Measurements from ENCODE around the gene SUPT20HL2. TPM values are rescaled to one million over a fixed set of nuclear protein-coding genes. Genes with fewer than 3 reads are reported as not detected.
"Not testable (repeated sequence)": the region's sequence is repeated elsewhere in the genome, so short reads cannot be mapped to it uniquely, and the experiment has no call there.

The SUPT20HL2 gene
- total and polyA plus RNA-seq, 7 experiments from 2014 or later, result not detected

- ChIA-PET CTCF (no interaction called here), POLR2A (no interaction called here)
Measured at GRCh38 chrX:24332878-24333277, 19.0 kb upstream of the SUPT20HL2 start.

GRCh38 chrX:24325231-24325630 lies 11.4 kb upstream of the SUPT20HL2 start:
- ATAC-seq, result no peak
- no peaks in the 10 kb centered on the region for H3K4me1 ChIP-seq (ENCODE audit: control insufficient read depth in 2 of 2, insufficient read depth in 2 of 2, low read length in 2 of 2)
- CTCF ChIA-PET, result no interaction called here
- no peaks in the 10 kb centered on the region for H3K27me3 ChIP-seq (ENCODE audit: control insufficient read depth in 2 of 2, insufficient read depth in 2 of 2, low read length in 2 of 2)
- H3K27ac Mint-ChIP-seq, result no peak overlapping the region
- H3K27ac ChIP-seq (ENCODE audit: low read depth, low read length), result no peak overlapping the region
- H3K4me1 Mint-ChIP-seq, result no peaks in the 10 kb centered on the region
- peaks cover 4 to 12% (median 10%) of the 10 kb centered on the region in 5 donors for H3K27me3 Mint-ChIP-seq
- H3K36me3 ChIP-seq (ENCODE audit: control insufficient read depth in 2 of 3, insufficient read depth in 3 of 3, low read length in 3 of 3), result no peaks in the 10 kb centered on the region
- H3K36me3 Mint-ChIP-seq, result no peaks in the 10 kb centered on the region
- DNase-seq, result no peak
- H3K9me3 Mint-ChIP-seq, result peaks cover 0 to 2% (median 0%) of the 10 kb centered on the region in 11 donors
- intact Hi-C loops (cut with micrococcal nuclease), result no loop called here
- no peak overlapping the region for H3K4me3 Mint-ChIP-seq
- no peak overlapping the region for H3K4me3 ChIP-seq (ENCODE audit: low read length)
- H3K9me3 ChIP-seq (ENCODE audit: control insufficient read depth in 2 of 3, low read length in 3 of 3), result no peaks in the 10 kb centered on the region
- POLR2A ChIA-PET, result no interaction called here

More at GRCh38 chrX:24332878-24333277, 19.0 kb upstream of the SUPT20HL2 start:
- H3K4me1 Mint-ChIP-seq, result no peaks in the 10 kb centered on the region
- intact Hi-C loops (cut with micrococcal nuclease), result no loop called here
- peaks cover 0 to 4% (median 0%) of the 10 kb centered on the region in 5 donors for H3K36me3 Mint-ChIP-seq
- ATAC-seq (no peak), DNase-seq (no peak)
- no peak overlapping the region for H3K4me3 Mint-ChIP-seq
- peaks cover 0 to 8% (median 4%) of the 10 kb centered on the region in 5 donors for H3K27me3 Mint-ChIP-seq
- Histone ChIP-seq H3K9me3 (ENCODE audit: control insufficient read depth in 2 of 3, low read length in 3 of 3) (no peaks in the 10 kb centered on the region), H3K36me3 (ENCODE audit: control insufficient read depth in 2 of 3, insufficient read depth in 3 of 3, low read length in 3 of 3) (no peaks in the 10 kb centered on the region), H3K27me3 (ENCODE audit: control insufficient read depth in 2 of 2, insufficient read depth in 2 of 2, low read length in 2 of 2) (no peaks in the 10 kb centered on the region), H3K27ac (ENCODE audit: low read depth, low read length) (no peak overlapping the region), H3K4me3 (ENCODE audit: low read length) (no peak overlapping the region), H3K4me1 (ENCODE audit: control insufficient read depth in 2 of 2, insufficient read depth in 2 of 2, low read length in 2 of 2) (no peaks in the 10 kb centered on the region)
- H3K9me3 Mint-ChIP-seq, result peaks cover 0 to 8% (median 1%) of the 10 kb centered on the region in 11 donors
- no peak overlapping the region for H3K27ac Mint-ChIP-seq

DNA sequence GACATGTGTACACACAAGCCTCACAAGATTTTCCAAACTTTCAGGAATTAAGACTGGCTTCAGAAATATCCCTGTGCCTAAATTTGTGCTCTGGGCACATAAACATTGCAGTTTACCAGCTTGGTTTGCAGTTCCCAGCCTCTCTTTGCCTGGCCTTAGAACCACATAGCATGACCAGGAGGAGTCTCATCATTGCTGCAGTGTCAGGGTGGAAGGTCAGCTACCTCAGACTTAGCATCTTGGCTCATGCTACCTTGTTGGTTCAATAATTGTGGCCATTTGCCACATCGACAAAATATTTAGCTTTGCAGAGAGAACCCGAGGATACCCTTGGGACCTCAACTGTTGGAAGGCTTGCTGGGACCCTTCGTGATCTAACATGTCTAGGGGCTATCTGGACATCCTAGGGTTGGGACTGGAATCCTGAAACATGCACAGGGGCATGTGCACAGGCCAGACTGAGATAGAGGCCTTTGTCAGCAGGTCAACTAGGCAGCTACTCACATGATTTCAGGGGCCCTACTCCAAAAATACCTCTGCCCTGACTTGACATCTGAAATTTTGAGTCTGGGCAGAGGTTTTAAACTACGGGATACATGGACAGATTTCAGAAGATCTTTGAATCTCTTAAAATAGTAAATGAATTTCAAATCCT lies 8.0 kb upstream of the SUPT20HL2 start:
- DNase-seq, result no peak
- Mint-ChIP-seq H3K36me3 (no peaks in the 10 kb centered on the region), H3K27me3 (peaks cover 4 to 12% (median 8%) of the 10 kb centered on the region in 5 donors), H3K4me3 (no peak overlapping the region), H3K27ac (no peak overlapping the region), H3K4me1 (peaks cover 0 to 2% (median 0%) of the 10 kb centered on the region in 7 donors), H3K9me3 (peaks cover 0 to 2% (median 0%) of the 10 kb centered on the region in 11 donors)
- Histone ChIP-seq H3K27me3 (ENCODE audit: control insufficient read depth in 2 of 2, insufficient read depth in 2 of 2, low read length in 2 of 2) (no peaks in the 10 kb centered on the region), H3K27ac (ENCODE audit: low read depth, low read length) (no peak overlapping the region), H3K4me3 (ENCODE audit: low read length) (no peak overlapping the region), H3K4me1 (ENCODE audit: control insufficient read depth in 2 of 2, insufficient read depth in 2 of 2, low read length in 2 of 2) (no peaks in the 10 kb centered on the region), H3K36me3 (ENCODE audit: control insufficient read depth in 2 of 3, insufficient read depth in 3 of 3, low read length in 3 of 3) (no peaks in the 10 kb centered on the region), H3K9me3 (ENCODE audit: control insufficient read depth in 2 of 3, low read length in 3 of 3) (no peaks in the 10 kb centered on the region)
- ChIA-PET POLR2A (no interaction called here), CTCF (no interaction called here)
- intact Hi-C loops (cut with micrococcal nuclease), result no loop called here
- no peak for ATAC-seq

- no peak overlapping the region for H3K4me3 Mint-ChIP-seq
- intact Hi-C loops (cut with micrococcal nuclease), result no loop called here
- H3K9me3 Mint-ChIP-seq, result no peaks in the 10 kb centered on the region
- Histone ChIP-seq H3K36me3 (ENCODE audit: control insufficient read depth in 2 of 3, insufficient read depth in 3 of 3, low read length in 3 of 3) (no peaks in the 10 kb centered on the region), H3K27me3 (ENCODE audit: control insufficient read depth in 2 of 2, insufficient read depth in 2 of 2, low read length in 2 of 2) (no peaks in the 10 kb centered on the region), H3K4me1 (ENCODE audit: control insufficient read depth in 2 of 2, insufficient read depth in 2 of 2, low read length in 2 of 2) (no peaks in the 10 kb centered on the region), H3K27ac (ENCODE audit: low read depth, low read length) (no peak overlapping the region), H3K9me3 (ENCODE audit: control insufficient read depth in 2 of 3, low read length in 3 of 3) (no peaks in the 10 kb centered on the region), H3K4me3 (ENCODE audit: low read length) (no peak overlapping the region)
- no peak for ATAC-seq
- H3K36me3 Mint-ChIP-seq, result no peaks in the 10 kb centered on the region
- POLR2A ChIA-PET, result no interaction called here
- peaks cover 0 to 2% (median 0%) of the 10 kb centered on the region in 7 donors for H3K4me1 Mint-ChIP-seq
- CTCF ChIA-PET, result no interaction called here
- H3K27ac Mint-ChIP-seq, result no peak overlapping the region
- peaks cover 0 to 3% (median 0%) of the 10 kb centered on the region in 5 donors for H3K27me3 Mint-ChIP-seq
- no peak for DNase-seq
Measured at GRCh38 chrX:24317567-24317966, 3.7 kb upstream of the SUPT20HL2 start.

DNA sequence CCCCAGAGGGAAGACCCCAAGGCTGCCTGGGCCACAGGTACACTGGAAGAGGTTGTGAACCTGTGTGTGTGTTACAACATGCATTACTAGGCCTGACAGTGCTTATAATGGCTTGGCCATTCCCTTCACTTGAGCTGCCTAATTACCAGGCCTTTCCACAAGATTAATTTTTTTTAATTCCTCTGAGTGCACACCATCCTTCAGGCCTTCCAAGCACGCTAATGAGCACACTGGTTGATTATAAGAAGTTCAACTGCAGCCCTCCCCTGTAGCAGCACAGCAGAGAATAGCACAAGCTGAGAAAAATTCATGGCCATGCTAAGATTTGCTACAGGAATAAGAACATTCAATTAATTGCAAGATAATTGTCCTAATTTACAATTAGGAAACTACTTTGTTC lies 2.2 kb upstream of the SUPT20HL2 start:
- H3K4me1 Mint-ChIP-seq, result peaks cover 0 to 2% (median 0%) of the 10 kb centered on the region in 7 donors
- H3K27ac Mint-ChIP-seq, result peak overlapping the region in 1 of 9 donors; percentile 57
- no peak for DNase-seq
- no peak overlapping the region for H3K4me3 Mint-ChIP-seq
- POLR2A ChIA-PET, result no interaction called here
- Histone ChIP-seq H3K27me3 (ENCODE audit: control insufficient read depth in 2 of 2, insufficient read depth in 2 of 2, low read length in 2 of 2) (no peaks in the 10 kb centered on the region), H3K9me3 (ENCODE audit: control insufficient read depth in 2 of 3, low read length in 3 of 3) (no peaks in the 10 kb centered on the region), H3K4me3 (ENCODE audit: low read length) (no peak overlapping the region), H3K4me1 (ENCODE audit: control insufficient read depth in 2 of 2, insufficient read depth in 2 of 2, low read length in 2 of 2) (no peaks in the 10 kb centered on the region), H3K36me3 (ENCODE audit: control insufficient read depth in 2 of 3, insufficient read depth in 3 of 3, low read length in 3 of 3) (no peaks in the 10 kb centered on the region), H3K27ac (ENCODE audit: low read depth, low read length) (no peak overlapping the region)
- no peaks in the 10 kb centered on the region for H3K9me3 Mint-ChIP-seq
- no peak for ATAC-seq
- peaks cover 0 to 3% (median 0%) of the 10 kb centered on the region in 5 donors for H3K27me3 Mint-ChIP-seq
- CTCF ChIA-PET, result no interaction called here
- no peaks in the 10 kb centered on the region for H3K36me3 Mint-ChIP-seq
- intact Hi-C loops (cut with micrococcal nuclease), result no loop called here

- intact Hi-C loops (cut with micrococcal nuclease); H3K4me3 Mint-ChIP-seq; CTCF ChIA-PET; H3K27me3 Mint-ChIP-seq; H3K27ac ChIP-seq (ENCODE audit: low read depth, low read length); DNase-seq; POLR2A ChIA-PET; H3K4me1 ChIP-seq (ENCODE audit: control insufficient read depth in 2 of 2, insufficient read depth in 2 of 2, low read length in 2 of 2); H3K9me3 ChIP-seq (ENCODE audit: control insufficient read depth in 2 of 3, low read length in 3 of 3); H3K36me3 ChIP-seq (ENCODE audit: control insufficient read depth in 2 of 3, insufficient read depth in 3 of 3, low read length in 3 of 3); H3K4me1 Mint-ChIP-seq; H3K27me3 ChIP-seq (ENCODE audit: control insufficient read depth in 2 of 2, insufficient read depth in 2 of 2, low read length in 2 of 2); H3K9me3 Mint-ChIP-seq; H3K27ac Mint-ChIP-seq; ATAC-seq; H3K36me3 Mint-ChIP-seq; H3K4me3 ChIP-seq (ENCODE audit: low read length): not testable (repeated sequence)
Measured at GRCh38 chrX:24312249-24312607, 1.6 kb downstream of the SUPT20HL2 start.

DNA sequence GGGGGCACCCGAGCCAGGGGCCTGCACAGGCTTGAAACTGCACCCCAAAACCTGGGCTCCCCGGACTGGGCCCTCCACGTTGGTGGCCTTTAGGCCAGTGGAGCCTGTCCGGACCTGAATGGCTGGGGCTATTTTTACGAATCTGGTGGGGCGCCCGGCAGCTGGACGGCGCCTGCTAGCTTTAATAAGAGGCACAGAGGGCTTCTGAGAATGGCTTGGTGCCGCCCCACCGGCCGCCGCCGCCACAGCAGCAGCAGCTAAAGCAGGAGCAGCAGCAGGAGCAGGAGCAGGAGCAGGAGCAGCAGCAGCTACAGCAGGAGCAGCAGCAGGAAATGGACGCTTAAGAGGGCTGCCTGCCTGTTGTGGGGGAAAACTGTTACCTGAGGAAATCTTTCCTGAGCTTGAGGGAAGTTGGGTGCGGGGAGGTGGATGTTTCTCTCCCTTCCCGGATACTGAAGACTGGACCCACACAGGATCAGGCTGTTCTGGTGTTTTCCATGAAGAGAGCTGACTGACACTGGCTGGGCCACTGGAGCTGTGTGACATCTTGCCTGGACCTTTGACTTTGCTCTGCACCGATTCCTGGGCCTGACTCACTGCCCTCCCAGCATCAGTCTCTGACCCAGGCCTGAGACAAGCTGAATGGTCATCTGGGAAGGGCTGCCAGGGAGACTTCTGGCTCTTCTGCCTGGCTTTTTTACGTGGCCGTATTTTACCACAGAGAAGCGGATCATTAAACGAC lies 2.2 kb downstream of the SUPT20HL2 start:
- ATAC-seq; H3K4me3 Mint-ChIP-seq; H3K4me1 Mint-ChIP-seq; DNase-seq; H3K36me3 Mint-ChIP-seq; H3K36me3 ChIP-seq (ENCODE audit: control insufficient read depth in 2 of 3, insufficient read depth in 3 of 3, low read length in 3 of 3); H3K27ac Mint-ChIP-seq; H3K9me3 Mint-ChIP-seq; H3K4me1 ChIP-seq (ENCODE audit: control insufficient read depth in 2 of 2, insufficient read depth in 2 of 2, low read length in 2 of 2); H3K4me3 ChIP-seq (ENCODE audit: low read length); H3K27ac ChIP-seq (ENCODE audit: low read depth, low read length); H3K27me3 ChIP-seq (ENCODE audit: control insufficient read depth in 2 of 2, insufficient read depth in 2 of 2, low read length in 2 of 2); H3K9me3 ChIP-seq (ENCODE audit: control insufficient read depth in 2 of 3, low read length in 3 of 3); POLR2A ChIA-PET; H3K27me3 Mint-ChIP-seq; CTCF ChIA-PET; intact Hi-C loops (cut with micrococcal nuclease): not testable (repeated sequence)
